ENCODE measurements around the gene C17orf78. TPM values are rescaled to one million over a fixed set of nuclear protein-coding genes. Genes with fewer than 3 reads are reported as not detected.

C17orf78 gene
- total RNA-seq, 1 experiment from 2014 or later = not detected

- no peak for TF ChIP-seq ZNF274 (IDR thresholded peaks at IDR 0.05; ENCODE audit: low read depth, low read length)
- no peak for TF ChIP-seq POLR2AphosphoS5 (IDR thresholded peaks at IDR 0.05; ENCODE audit: low read depth, low read length)
- no peak for TF ChIP-seq RAD21 (IDR thresholded peaks at IDR 0.05; ENCODE audit: low read depth)
Observed at GRCh38 chr17:37410357-37410756, 34.6 kb downstream of the C17orf78 start (continued).

GRCh38 chr17:37413875-37414519, 38.2 kb downstream of the C17orf78 start:
- no peak overlapping the region for H3K4me2 ChIP-seq (ENCODE audit: low read length)
- H3K36me3 ChIP-seq (ENCODE audit: control insufficient read depth in 1 of 2, insufficient read depth in 2 of 2, low read length in 2 of 2) = peaks cover 14 to 22% of the 10 kb centered on the region in 2 experiments; a peak in 3 of 4 replicates
- no peak overlapping the region for H3K27ac ChIP-seq (ENCODE audit: low read depth, low read length)
- H4K20me1 ChIP-seq (ENCODE audit: insufficient read depth) = peaks cover 6% of the 10 kb centered on the region; the same call in 1 of the 2 replicates
- H3K4me1 ChIP-seq (ENCODE audit: control insufficient read depth in 1 of 2, insufficient read depth in 2 of 2, low read length in 2 of 2) = no peaks in the 10 kb centered on the region
- RAD21 ChIA-PET (ENCODE audit: low non-redundant PET in 1 of 2, low total read pairs in 2 of 2, uncharacterized antibody in 2 of 2, unreplicated experiment in 2 of 2) = no interaction called here
- H3K27me3 ChIP-seq (ENCODE audit: insufficient read depth, low read length) = no peaks in the 10 kb centered on the region
- H3K9me3 ChIP-seq (ENCODE audit: control insufficient read depth in 1 of 2, insufficient read depth in 1 of 2, low read depth in 1 of 2, low read length in 2 of 2) = no peaks in the 10 kb centered on the region
- no peak overlapping the region for H3K9ac ChIP-seq (ENCODE audit: low read length)
- H3K9me2 ChIP-seq (ENCODE audit: insufficient read depth) = no peaks in the 10 kb centered on the region
- H3K79me2 ChIP-seq (ENCODE audit: insufficient read depth, low read length) = peaks cover 38% of the 10 kb centered on the region
- TF ChIP-seq EZH2phosphoT487 (IDR thresholded peaks at IDR 0.05; ENCODE audit: borderline replicate concordance) = no peak
- no peak for TF ChIP-seq POLR2A (IDR thresholded peaks at IDR 0.05; ENCODE audit: borderline replicate concordance, extremely low read depth, insufficient read depth, insufficient read length)
- TF ChIP-seq CTCF (IDR thresholded peaks at IDR 0.05 in 2 of 3, conservative IDR thresholded peaks at IDR 0.05 in 1 of 3; ENCODE audit: borderline replicate concordance in 1 of 3, insufficient read depth in 1 of 3, low read depth in 2 of 3, low read length in 2 of 3) = peak; percentile 3 to 50 (median 24); a peak in 2 of 6 replicates
- ATAC-seq = peak; percentile 55; the same call in 1 of the 2 replicates
- CTCF ChIA-PET = interaction anchor here (1.0 kb wide), 1 partner anchor 41 kb away, joined by 4 read pairs; no protein-coding TSS in a partner anchor
- POLR2A ChIA-PET = interaction anchor here (1.3 kb wide), 1 partner anchor 12 kb away, joined by 4 read pairs; no protein-coding TSS in a partner anchor
- intact Hi-C loops (cut with micrococcal nuclease) = no loop called here
- no peak for DNase-seq (ENCODE audit: low read depth, low spot score)
- BruUV-seq (replicated peaks) = no TSS peak
- H3K4me3 ChIP-seq (replicated peaks in 1 of 2; ENCODE audit: low read depth in 1 of 2, low read length in 2 of 2) = no peak overlapping the region
- no peak overlapping the region for H2AFZ ChIP-seq (ENCODE audit: low read depth, low read length, poor library complexity, severe bottlenecking)

Data from HCT116 (cell line).